HPDE6-E6E7 (cell line): ENCODE measurements around the gene PF4V1.
"Not testable (repeated sequence)": the region's sequence is repeated elsewhere in the genome, so short reads cannot be mapped to it uniquely, and the experiment has no call there.

Source experiments
- DNase-seq: peaks from one replicate; pipeline ENCODE4 v3.0.0; 2011; ENCODE audit warnings: missing footprints; ENCODE audit errors: extremely low spot score

PF4V1 gene

DNA sequence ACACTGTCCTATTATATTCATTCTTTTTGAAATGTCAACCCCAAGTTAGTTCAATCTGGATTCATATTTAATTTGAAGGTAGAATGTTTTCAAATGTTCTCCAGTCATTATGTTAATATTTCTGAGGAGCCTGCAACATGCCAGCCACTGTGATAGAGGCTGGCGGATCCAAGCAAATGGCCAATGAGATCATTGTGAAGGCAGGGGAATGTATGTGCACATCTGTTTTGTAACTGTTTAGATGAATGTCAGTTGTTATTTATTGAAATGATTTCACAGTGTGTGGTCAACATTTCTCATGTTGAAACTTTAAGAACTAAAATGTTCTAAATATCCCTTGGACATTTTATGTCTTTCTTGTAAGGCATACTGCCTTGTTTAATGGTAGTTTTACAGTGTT is 17.7 kb downstream of the PF4V1 start:
- DNase-seq = no peak

DNA sequence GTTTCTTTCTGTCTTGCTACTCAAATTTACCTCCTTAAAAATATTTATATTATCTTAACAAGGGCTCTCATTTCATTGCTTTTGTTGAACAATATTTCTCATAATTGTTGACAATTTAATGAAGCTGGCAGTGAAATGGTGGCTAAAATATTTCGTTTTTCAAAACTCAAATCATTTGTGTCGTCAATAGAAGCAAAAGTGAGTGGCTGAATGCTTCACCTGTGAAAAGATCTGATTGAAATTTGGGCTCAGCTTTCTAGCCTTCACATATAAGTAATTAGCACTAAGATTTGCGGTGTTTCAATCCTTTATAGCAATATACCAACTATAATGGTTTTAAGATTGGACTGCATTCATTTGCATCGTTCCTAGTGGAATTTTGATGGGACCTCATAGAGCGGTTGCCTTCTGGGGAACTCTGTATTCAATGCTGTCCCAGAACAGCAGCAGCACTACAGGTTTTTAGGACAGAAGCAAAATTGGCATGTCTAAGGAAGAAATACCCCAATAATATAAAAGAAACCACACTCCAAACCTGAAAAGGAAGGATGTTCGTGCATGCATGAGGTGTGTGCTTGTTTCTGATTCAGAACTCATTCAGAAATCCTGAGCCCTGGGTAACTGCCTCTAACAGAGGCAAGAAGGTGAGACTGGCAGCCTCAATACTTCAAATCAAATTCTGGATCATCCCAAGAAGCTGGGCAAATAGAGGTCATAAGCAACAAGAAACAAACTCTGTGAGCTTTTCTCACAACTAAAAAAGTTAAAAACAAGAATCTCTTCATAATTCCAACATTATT is 18.6 kb downstream of the PF4V1 start:
- no peak for DNase-seq

DNA sequence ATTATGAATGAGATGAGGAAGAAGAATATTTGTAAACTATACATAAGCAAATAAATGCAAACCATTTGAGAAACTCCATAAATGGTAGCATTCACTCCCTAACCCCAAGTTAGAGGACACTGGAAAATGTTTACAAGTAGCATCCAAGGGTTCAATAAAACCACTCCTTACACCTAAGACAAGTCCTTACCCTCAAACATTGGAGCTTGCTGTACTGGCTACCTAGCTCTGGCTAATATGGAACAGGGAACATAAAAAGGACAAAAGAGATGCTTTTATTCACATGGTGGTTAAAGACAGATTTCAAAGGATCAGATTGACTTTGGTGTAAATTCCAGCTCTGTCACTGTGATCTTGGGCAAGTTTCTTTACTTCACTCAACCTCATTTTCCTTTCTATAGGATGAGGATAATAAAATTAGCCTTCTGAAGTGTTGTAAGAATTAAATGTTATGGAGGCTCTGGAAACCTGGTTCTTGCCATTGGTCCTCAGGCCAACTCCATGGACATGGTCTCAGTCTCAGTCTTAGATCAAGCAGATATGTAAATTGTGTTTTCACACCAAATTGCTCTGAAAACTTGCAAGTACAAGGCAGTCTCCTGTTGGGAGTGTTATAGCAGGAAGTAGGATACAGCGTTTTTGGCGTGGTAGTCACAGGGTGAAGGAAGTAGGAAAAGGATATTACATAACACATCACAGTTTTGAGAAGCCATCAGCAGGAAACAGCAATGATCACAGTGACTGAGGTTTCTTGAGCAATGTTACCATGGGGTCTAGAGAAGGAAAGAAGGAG is 19.4 kb downstream of the PF4V1 start:
- no peak for DNase-seq

DNA sequence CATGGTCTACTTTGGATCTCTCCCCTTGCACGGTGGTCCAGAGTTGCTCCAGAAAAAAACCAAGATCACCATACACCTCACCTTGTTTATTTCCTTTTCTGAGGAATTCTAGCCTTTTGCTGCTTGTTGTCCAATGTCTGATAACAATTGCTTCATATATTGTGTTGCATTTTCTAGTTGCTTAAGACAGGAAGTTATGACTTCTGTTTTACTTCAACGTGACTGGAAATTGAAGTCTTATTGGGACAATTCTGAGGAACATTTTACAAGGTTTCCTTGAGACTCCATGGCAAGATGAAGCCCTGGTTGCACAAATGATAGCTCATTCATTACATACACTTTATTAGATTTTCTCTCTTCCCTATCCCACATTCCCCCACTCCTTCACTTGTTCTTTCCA is 21.3 kb downstream of the PF4V1 start:
- no peak for DNase-seq

DNA sequence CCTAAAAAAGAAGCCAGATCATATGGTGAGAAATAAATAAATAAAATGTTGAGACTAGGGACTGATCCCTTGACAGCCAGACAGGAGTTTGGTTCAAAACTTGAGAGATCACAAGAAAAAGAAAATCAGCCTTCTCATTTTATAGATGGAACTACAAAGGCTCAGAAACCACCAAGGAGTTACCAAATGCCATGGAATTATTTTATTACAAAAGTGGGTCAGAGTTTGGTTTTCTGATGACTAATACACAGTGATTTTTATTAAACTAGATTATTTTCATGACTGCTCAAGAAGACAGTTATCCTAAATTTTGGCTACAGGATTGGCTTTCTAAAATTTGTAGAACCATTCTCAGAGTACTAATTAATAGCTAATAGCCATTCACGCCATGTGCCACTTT is 22.3 kb downstream of the PF4V1 start:
- no peak for DNase-seq

DNA sequence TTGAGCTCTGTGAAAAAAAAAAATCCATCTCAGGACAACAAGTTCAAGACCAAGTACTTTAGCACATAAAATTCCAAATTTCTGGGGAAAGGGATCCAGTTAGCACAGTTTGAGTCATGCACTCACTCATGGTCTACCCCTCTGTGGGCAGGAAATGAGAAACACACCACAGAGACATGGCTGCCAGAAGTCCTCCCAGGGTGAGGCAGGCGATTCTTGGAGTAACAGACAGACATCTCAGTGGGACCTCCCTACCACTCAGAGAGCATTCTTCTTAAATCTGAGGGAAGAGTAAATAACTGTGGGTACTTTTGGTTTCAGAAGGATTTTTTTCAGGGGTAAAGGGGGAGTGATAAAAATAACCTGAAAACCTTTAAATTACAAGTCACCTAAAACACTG is 30.2 kb downstream of the PF4V1 start:
- DNase-seq = no peak

DNA sequence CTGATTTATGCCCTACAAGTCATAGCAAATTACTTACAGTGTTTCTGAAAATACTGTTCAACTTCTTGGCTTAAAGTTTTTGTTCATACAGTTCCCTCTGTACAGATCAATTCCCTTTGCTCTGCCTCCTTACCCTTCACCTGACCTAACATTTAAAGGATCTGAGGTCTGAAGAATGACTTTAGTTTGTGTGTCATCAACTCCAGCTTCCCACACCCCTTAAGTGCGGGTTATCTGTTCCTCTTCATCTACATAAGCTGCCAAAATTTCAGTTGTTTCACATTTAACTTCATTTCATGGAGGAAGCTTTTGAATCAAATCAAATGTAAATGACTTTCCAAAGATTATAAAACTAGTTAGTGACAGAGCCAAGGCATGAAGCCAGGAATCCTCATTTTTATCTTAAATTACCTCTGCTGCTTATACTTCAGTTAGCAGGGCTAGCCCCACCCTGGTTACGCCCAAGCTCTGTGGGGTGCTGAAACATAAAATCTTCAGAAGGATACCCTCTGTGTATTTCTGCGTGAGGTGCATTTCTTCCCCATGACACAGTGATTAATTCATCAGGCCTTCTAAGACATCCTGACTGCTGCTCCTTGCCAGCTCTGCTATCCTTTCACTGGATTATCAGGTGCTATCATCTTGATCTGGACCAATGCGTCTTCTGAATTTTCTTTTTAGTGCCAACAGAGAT is 32.6 kb downstream of the PF4V1 start:
- no peak for DNase-seq

DNA sequence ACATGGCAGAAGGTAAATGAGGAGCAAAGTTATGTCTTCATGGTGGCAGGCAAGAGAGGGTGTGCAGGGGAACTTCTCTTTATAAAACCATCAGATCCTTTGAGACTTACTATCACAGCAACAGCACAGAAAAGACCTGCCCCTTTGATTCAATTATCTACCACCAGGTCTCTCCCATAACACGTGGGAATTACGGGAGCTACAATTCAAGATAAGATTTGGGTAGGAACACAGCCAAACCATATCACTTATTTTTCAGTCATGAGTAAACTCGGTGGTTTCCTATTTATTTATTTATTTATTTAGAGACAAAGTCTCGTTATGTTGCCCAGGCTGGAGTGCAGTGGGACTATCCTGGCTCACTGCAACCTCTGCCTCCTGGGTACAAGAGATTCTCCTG is 38.2 kb downstream of the PF4V1 start:
- DNase-seq = no peak

DNA sequence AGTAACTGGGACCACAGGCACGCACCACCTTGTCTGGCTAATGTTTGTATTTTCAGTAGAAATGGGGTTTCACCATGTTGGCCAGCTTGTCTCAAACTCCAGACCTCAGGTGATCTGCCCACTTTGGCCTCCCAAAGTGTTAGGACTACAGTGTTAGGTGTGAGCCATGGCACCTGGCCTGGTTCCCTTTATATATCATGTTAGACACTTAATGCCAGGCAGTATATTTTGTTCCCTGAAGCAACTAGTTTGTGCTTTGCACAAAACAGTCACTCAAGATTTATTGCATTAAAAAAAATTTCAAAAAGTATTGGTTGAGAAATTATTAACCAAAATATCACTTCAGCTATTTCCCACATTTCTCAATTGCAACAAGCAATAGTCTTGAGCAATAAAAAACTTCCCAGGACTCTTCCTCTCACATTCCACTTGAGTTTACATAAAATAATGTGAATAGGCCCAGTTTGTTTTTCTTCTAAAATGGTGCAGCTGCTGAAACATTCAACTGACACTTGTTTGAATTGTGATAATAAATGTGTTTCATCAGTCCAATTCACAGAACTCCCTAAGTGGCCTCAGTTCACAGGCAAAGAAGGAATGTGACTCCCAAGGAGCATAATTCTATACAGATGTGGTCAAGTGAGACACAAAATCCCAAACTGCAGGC is 38.8 kb downstream of the PF4V1 start:
- DNase-seq = no peak

DNA sequence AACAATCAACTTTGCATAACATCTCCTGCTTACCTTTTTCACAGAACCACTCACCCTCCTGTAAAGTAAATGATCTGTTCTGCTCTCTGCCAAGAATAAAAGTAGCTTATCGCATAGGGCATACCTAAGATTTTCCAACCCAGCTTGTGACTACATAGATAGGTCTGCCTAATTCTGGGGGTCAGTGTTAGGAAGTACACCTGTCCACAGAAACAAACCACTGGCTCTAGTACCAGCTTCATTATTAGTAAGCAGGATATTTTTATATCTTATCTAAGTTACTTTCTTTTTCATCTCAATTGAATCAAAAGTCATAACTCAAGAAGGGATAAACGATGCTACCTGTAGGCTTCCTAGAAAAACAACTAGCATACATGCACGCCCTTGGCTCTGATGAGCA is 39.9 kb downstream of the PF4V1 start:
- DNase-seq = no peak

DNA sequence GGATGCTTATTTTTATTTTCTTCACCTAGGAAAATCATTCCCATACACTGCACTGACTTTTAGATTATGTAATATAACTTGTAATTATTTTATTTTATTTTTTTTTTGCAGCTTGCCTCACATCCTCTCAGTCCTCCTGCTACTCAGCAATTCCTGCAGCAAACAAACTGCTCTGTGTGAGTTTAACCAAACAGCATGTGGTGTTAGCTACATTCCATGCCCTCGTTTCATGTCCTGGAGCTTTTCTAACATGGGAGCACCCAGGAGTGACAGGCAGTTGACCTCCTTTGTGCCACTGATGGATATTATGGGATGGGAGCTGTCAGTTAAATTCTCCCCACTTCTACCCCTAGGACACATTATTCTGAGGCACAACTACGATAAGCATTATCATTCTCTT is 40.9 kb downstream of the PF4V1 start:
- no peak for DNase-seq

DNA sequence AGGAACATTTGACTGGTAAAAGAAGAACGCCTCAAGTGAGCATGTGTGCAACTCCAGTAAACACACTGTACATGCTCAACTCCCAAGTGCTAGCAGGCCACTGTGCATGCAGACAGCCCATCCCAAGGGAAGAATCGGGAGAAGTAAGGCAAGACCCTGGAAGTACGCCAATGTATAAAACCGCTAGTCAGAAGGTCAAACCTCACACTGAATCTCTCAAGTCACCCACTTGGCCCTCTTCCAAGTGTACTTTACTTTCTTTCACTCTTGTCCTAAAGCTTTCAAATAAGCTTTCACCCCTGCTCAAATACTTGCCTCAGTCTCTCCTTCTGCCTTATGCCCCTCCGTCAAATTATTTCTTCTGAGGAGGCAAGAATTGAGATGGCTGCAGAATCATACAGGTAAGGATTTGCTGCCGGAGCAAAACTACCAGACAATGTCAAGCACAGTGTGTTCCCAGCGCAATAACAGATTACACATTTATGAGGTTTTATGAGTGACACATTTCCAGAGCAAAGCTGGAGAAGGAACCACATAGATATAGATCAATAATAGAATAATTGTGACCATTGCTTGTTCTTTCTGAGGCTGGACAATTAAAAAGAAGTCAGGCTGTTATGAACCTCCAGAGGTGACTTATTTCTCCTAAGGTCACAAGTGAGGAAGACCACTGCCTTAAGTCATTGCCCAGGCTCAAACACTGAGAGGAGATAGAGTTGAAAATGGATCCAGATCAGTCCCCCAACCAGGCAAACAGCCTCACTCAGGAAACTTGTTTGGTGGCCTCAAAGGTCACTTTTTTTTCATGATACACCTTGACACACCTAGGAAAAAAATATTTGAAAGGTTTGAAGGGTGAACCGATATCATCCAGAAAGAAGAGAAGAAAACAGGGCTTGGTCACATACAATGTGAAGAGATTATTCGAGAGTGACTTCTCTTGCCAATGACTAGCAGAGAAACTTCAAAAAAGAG is 42.4 kb downstream of the PF4V1 start:
- DNase-seq = no peak

DNA sequence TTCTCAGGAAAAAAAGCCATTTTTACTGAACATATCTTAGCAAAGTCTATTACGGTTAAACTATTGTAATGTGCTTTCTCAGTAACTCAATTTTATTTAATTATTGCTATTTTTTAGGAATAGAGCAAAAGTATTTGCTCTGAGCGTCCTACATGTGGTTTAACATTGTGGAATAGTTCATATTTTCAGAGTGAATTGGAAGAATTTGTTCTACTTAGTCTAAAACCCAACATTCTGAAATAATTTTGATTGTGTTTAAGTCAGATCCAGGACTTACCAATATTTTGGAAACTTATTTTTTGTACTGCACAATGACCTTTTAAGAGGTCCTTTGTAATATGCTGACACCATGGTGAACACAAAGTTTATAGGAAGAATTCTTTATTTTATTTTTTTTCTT is 43.3 kb downstream of the PF4V1 start:
- no peak for DNase-seq

DNA sequence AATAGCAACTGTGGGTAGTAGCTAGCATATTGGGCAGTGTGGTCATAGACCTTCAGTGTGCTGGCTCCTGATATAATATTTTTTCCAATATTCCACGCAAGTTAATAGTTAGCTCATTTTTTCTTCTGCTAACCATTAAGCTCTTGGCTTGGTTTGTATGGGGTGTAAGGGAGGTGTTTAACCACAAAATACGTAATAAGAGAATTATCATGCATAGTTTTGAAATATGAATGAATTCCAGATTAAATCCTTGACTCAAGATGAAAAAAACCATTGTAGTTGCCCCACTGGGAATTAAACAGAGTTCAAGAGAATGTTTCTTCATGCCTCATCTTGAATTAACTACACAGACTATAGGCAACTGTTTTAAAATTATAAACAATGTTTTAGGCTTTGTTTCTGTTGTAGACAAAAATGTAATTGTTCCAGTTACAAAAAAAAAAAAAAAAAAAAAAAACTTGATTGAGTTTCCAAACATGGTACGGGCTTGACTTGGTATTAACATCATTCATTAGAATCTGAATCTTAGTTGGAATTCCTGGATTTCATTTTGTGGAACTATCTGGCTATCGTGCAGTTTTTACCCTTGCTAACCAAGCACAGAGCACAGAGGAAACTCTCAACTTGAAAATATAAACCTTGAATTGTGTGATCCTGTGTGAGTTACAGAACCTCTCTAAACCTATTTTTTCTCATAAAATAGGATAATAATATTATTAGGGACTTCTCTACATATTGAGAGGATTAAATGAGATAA is 44.5 kb downstream of the PF4V1 start:
- no peak for DNase-seq

DNA sequence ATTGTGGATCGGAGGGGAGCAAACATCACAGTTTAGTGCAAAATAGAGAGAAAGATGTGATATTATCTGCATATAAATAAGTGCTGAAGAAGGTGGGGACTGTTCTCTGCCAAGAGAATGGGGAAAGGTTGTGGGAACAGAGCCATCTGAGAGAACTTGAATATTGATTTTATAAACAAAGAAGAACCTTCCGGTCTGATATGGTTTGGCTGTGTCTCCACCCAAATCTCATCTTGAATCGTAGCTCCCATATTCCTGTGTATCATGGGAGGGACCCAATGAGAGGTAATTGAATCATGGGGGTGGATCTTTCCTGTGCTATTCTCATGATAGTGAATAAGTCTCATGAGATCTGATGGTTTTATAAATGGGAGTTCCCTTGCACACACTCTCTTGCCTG is 46.2 kb downstream of the PF4V1 start:
- DNase-seq = not testable (repeated sequence)

DNA sequence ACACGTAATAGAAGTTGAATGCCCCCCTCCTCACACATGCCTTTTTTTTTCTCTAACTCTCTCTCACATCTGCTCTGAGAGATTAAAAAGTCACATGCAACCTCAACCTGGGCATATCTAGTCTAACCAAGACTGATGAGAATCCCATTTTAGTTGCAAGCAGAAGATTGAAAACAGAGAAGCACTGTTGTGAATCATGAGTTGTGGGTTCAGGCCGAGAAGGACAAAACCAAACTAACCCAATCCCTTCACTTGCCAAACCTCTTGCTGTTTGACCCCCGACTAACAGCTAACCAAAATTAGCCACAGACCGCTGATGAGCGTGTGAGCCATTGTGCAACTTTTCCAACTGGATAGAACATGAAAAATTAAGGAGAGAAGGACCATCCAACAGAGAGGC is 47.9 kb downstream of the PF4V1 start:
- no peak for DNase-seq

DNA sequence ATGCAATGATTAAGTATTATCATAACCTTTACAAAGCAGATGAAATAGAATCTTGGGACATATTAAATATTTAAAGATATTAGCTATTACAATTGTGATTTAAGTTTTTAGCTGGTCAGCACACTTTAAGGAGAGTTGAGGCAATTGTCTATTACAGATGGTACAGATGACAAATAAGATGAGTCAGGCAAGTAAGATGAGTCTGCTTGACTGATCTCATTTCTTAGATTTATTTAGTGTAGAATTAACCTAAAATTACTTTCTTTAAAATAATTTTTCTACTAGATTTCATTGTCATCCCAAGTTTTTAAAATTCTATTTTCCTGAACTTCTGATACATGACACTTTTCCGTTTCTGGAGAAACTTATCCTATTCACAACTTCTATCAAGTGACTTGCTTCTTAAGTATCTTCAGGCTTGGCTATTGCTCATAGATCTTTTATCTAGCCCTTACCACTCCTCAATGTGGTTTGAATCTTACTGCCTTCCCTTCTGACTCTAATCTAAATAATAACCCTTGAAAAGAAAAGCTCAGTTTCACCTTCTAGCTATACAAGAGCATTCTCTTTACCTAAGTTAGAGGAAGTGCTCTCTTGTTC is 49.0 kb downstream of the PF4V1 start:
- no peak for DNase-seq

DNA sequence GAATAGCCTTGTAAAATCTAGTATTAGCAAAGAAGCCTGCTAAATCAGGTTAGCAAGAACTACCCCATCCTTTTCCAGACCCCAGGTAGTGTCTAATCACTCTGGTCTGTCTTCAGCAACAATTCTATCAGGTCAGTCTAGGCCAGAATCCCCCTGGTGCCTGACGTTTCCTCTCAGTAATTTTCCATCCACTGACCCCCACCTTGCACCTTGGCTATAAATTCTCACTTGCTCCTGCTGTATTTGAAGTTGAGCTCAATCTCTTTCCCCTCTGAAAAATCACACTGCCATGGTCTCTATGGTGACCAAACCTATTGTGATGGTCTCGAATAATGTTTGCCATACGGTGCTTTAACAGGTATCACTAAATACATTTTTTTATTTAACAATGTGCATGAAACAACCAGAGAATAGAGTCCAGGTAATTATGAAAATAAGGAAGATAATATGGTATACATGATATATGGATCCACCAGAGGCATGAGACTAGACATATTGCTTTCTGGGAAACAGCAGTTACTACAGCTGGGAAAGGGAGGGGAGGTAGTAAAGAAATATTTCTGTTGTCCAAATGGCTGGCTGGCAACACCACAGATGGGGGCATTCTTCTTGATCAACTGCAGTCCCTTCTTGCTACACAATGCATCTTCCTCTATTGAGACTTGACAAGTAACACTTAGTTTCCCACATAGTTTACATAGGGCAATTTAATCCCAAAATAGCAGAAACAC is 49.9 kb downstream of the PF4V1 start:
- no peak for DNase-seq
